GM12878 (cell line): Measurements from ENCODE around the gene SERPINF2. TPM values are rescaled to one million over a fixed set of nuclear protein-coding genes. Genes with fewer than 3 reads are reported as not detected.

ENCODE experiments used
- ATAC-seq: fragments of 200-7000 bp; cut with Tn5 transposase; 3 replicates; pipeline ENCODE4 v1.9.1; 2020; ENCODE audit warnings: mild to moderate bottlenecking, moderate library complexity
- BruUV-seq: library from RNA; stranded (reverse); fragments of 400-500 nt; replicated peaks from 2 replicates; lab custom pipeline; 2021; lab: Mats Ljungman, UMichigan
- CTCF ChIA-PET: fragments of 300-600 bp; sonication (Branson Sonifier 250); formaldehyde crosslinking; extraction: SDS; loops from one replicate; lab custom pipeline; 2021; ENCODE audit warnings: inconsistent platforms; lab: Yijun Ruan, JAX
- POLR2A ChIA-PET: fragments of 350-600 bp; formaldehyde crosslinking; extraction: SDS; loops from one replicate; lab custom pipeline; 2021; ENCODE audit warnings: inconsistent platforms; lab: Charles Lee
- RAD21 ChIA-PET: fragments of 300-600 bp; sonication (Branson Sonifier 250); formaldehyde crosslinking; loops from one replicate; lab custom pipeline; 2023; ENCODE audit warnings: antibody characterized with exemption; ENCODE audit not compliant: unreplicated experiment; lab: Charles Lee
- SMC1A ChIA-PET: fragments of 300-600 bp; sonication (Branson Sonifier 250); formaldehyde crosslinking; loops from one replicate; lab custom pipeline; 2023; ENCODE audit not compliant: unreplicated experiment, uncharacterized antibody; lab: Charles Lee
- DNase-seq: peaks from one replicate; pipeline ENCODE4 v3.0.0-alpha.2; 2011; ENCODE audit warnings: low read depth, low spot score
- FAIRE-seq: peaks from 3 replicates; lab custom pipeline; 2011; peaks lifted over from hg19 to GRCh38; lab: Jason Lieb, UNC
- H2AFZ ChIP-seq: 2 replicates; pipeline ENCODE4 v1.6.0; 2011; ENCODE audit warnings: low read depth, low read length, control low read depth; ENCODE audit not compliant: control insufficient read depth
- H3K27ac ChIP-seq: 2 replicates; pipeline ENCODE4 v1.5.1; 2011; ENCODE audit warnings: control low read depth; ENCODE audit not compliant: control insufficient read depth, insufficient read depth
- H3K27me3 ChIP-seq, 2 experiments: replicated peaks in 1 of 2; 2 replicates each; pipeline versions ENCODE4 v1.6.0 to v1.6.1; 2011; ENCODE audit warnings: low read length in 1 of 2; ENCODE audit not compliant: control insufficient read depth in 2 of 2, insufficient read depth in 2 of 2
- H3K36me3 ChIP-seq, 2 experiments: 2 replicates each; pipeline ENCODE4 v1.5.1; 2011; ENCODE audit warnings: low read length in 1 of 2; ENCODE audit not compliant: control insufficient read depth in 2 of 2, insufficient read depth in 2 of 2
- H3K4me1 ChIP-seq: 2 replicates; pipeline ENCODE4 v1.6.1; 2011; ENCODE audit warnings: mild to moderate bottlenecking, low read length, moderate library complexity, mixed read lengths; ENCODE audit not compliant: control insufficient read depth, insufficient read depth
- H3K4me2 ChIP-seq: 2 replicates; pipeline ENCODE4 v1.6.0; 2011; ENCODE audit warnings: control low read depth; ENCODE audit not compliant: control insufficient read depth, insufficient read depth
- H3K4me3 ChIP-seq: fragments of 200-600 bp; sonication (generic); 2 replicates; pipeline ENCODE4 v1.5.1; 2016
- H3K79me2 ChIP-seq: 2 replicates; pipeline ENCODE4 v1.6.0; 2011; ENCODE audit warnings: low read length; ENCODE audit not compliant: control insufficient read depth, insufficient read depth
- H3K9ac ChIP-seq: 2 replicates; pipeline ENCODE4 v1.8.0; 2011; ENCODE audit warnings: low read length, control low read depth, mixed read lengths; ENCODE audit not compliant: control insufficient read depth, insufficient read depth
- H3K9me3 ChIP-seq: replicated peaks from 3 replicates; pipeline ENCODE4 v1.5.1; 2011; ENCODE audit warnings: mild to moderate bottlenecking, low read length; ENCODE audit not compliant: control insufficient read depth, insufficient read depth
- H4K20me1 ChIP-seq: 2 replicates; pipeline ENCODE4 v1.6.0; 2011; ENCODE audit not compliant: control insufficient read depth, insufficient read depth
- CEBPB ChIP-seq, 2 experiments: fragments of 150-350 bp in 1 of 2; IDR thresholded peaks; 2 replicates each; pipeline ENCODE4 v1.6.1; 2012 to 2014; ENCODE audit warnings: low read depth in 2 of 2, low read length in 2 of 2, borderline replicate concordance in 1 of 2, inconsistent platforms in 1 of 2
- CHD1 ChIP-seq: IDR thresholded peaks from 2 replicates; pipeline ENCODE4 v1.6.1; 2012; ENCODE audit warnings: low read depth, low read length, improper control_type of control experiment
- CUX1 ChIP-seq: IDR thresholded peaks from 2 replicates; pipeline ENCODE4 v1.6.1; 2012; ENCODE audit warnings: improper control_type of control experiment, low read depth, low read length; ENCODE audit not compliant: insufficient replicate concordance
- E2F4 ChIP-seq: IDR thresholded peaks from 2 replicates; pipeline ENCODE4 v1.6.1; 2012; ENCODE audit warnings: low read depth, low read length, improper control_type of control experiment
- EED ChIP-seq: sonication (generic); IDR thresholded peaks from 2 replicates; pipeline ENCODE4 v1.6.1; 2016; ENCODE audit warnings: antibody characterized with exemption, low read depth
- FOXM1 ChIP-seq: IDR thresholded peaks from 2 replicates; pipeline ENCODE4 v1.6.1; 2012; ENCODE audit warnings: low read depth, mild to moderate bottlenecking, inconsistent platforms, low read length, moderate library complexity
- IKZF1 ChIP-seq: fragments of 450-650 bp; conservative IDR thresholded peaks from 2 replicates; pipeline ENCODE4 v1.6.1; 2017; ENCODE audit warnings: antibody characterized with exemption, mild to moderate bottlenecking
- RAD51 ChIP-seq: fragments of 450-650 bp; IDR thresholded peaks from 2 replicates; pipeline ENCODE4 v1.6.1; 2016; ENCODE audit warnings: moderate library complexity, mild to moderate bottlenecking, inconsistent platforms
- ZZZ3 ChIP-seq: IDR thresholded peaks from 2 replicates; pipeline ENCODE4 v1.6.1; 2011; ENCODE audit warnings: low read depth; ENCODE audit not compliant: control insufficient read depth, insufficient read length
- WGBS: methylation state at CpG from one replicate; pipeline ENCODE4 v1.1.6; 2016; ENCODE audit warnings: low lambda C conversion rate; ENCODE audit not compliant: insufficient replicate concordance, insufficient coverage; ENCODE audit errors: missing lambda C conversion rate; 5-methylcytosine and 5-hydroxymethylcytosine counted together
- in situ Hi-C: fragments of 300-500 bp; cut with MboI; formaldehyde crosslinking; loops from 9 replicates; pipeline ENCODE4 v1.14.3; 2018; ENCODE audit warnings: mixed read lengths
- intact Hi-C: fragments of 100-400 bp; cut with micrococcal nuclease; formaldehyde crosslinking; loops from one replicate; pipeline ENCODE4 v1.14.2; 2022; ENCODE audit not compliant: unreplicated experiment
- polyA plus RNA-seq, 11 experiments: library from polyadenylated mRNA; depleted of rRNA in 4 of 11; unstranded in 6 of 11; stranded (reverse) in 5 of 11; fragments of >200 nt; fragmentation: Nextera tagmentation in 4 of 11; fragmentation: Illumina TruSeq in 1 of 11; extraction: Ambion mirVana in 4 of 11; extraction: Trizol in 1 of 11; gene quantifications; 1 replicate in 1 of 11; 2 replicates in 10 of 11; pipeline versions ENCODE4 v1.2.1 to v1.2.3, GENCODE V29; 2011 to 2016; ENCODE audit warnings: inconsistent platforms in 2 of 11, missing spikeins in 2 of 11, low read depth in 1 of 11
- total RNA-seq, 4 experiments: library from RNA; depleted of rRNA in 3 of 4; stranded (reverse); fragments of >200 nt in 3 of 4; fragmentation: Illumina TruSeq in 1 of 4; extraction: Trizol in 1 of 4; gene quantifications; 2 replicates each; pipeline versions ENCODE4 v1.2.1 to v1.2.3, GENCODE V29; 2013 to 2021
- TF ChIP-seq, protein P1 (sequence below): fragments of 450-650 bp; IDR thresholded peaks from 2 replicates; pipeline ENCODE4 v1.6.1; 2017; ENCODE audit warnings: mild to moderate bottlenecking, moderate library complexity

Gene SERPINF2
- total and polyA plus RNA-seq, 10 of the 15 experiments (the other 5 are each of a cell fraction or from before 2014, with no cell fraction given): 0.04 to 0.21 (median 0.12) TPM; not detected in 6

DNA sequence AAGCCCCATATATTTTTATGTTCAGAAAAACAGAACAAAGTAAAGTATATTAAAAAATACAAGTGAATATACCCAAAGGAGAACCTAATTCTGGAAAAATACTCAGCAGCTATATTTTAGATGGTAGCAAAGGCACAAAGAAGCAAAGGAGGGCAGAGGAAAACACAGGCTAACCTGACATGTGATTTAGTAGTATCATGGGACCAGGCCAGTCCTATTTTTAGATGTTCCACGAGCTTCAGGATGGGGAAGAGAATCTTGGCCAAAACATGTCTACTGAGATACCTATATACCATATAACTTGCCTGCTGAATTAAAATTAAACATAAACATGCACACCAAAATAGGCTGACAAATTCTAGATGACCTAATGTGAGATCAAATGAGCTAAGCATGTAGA lies 54.1 kb downstream of the SERPINF2 start:
- Histone ChIP-seq H3K4me1 (no peaks in the 10 kb centered on the region), H3K27ac (no peak overlapping the region), H4K20me1 (no peaks in the 10 kb centered on the region), H3K9me3 (no peaks in the 10 kb centered on the region), H3K36me3 (peaks cover 7 to 16% of the 10 kb centered on the region in 2 experiments), H3K4me3 (no peak overlapping the region), H3K4me2 (no peak overlapping the region), H3K79me2 (no peaks in the 10 kb centered on the region; the same call in 1 of the 2 replicates), H3K9ac (no peak overlapping the region), H3K27me3 (no peaks in the 10 kb centered on the region), H2AFZ (no peak overlapping the region)
- SMC1A ChIA-PET: interaction anchor here (1.0 to 1.2 kb wide), 2 partner anchors 13 to 18 kb away, joined by 3 to 5 read pairs; no protein-coding TSS in a partner anchor
- POLR2A ChIA-PET: no interaction called here
- intact Hi-C loops: no loop called here
- CTCF ChIA-PET: interaction anchor here (0.6 to 1.6 kb wide), 5 partner anchors 13 to 128 kb away, joined by 3 to 7 read pairs (median 3); no protein-coding TSS in a partner anchor
- no TSS peak for BruUV-seq
- WGBS: 36% methylated on average over 1 of the region's 1 CpG
- ATAC-seq (no peak), FAIRE-seq (no peak), DNase-seq (no peak)
- RAD21 ChIA-PET: interaction anchor here (0.9 to 1.2 kb wide), 3 partner anchors 14 to 128 kb away, joined by 3 to 4 read pairs (median 4); no protein-coding TSS in a partner anchor
- in situ Hi-C loops: no loop called here
- TF ChIP-seq CHD1 (no peak), IKZF1 (no peak), CEBPB (IDR thresholded peaks at IDR 0.05; ENCODE audit: borderline replicate concordance in 1 of 2, low read depth in 2 of 2, low read length in 2 of 2) (no peak), ZZZ3 (no peak), E2F4 (no peak), RAD51 (no peak), CUX1 (no peak), FOXM1 (no peak), EED (no peak)
- TF ChIP-seq, protein P1, sequence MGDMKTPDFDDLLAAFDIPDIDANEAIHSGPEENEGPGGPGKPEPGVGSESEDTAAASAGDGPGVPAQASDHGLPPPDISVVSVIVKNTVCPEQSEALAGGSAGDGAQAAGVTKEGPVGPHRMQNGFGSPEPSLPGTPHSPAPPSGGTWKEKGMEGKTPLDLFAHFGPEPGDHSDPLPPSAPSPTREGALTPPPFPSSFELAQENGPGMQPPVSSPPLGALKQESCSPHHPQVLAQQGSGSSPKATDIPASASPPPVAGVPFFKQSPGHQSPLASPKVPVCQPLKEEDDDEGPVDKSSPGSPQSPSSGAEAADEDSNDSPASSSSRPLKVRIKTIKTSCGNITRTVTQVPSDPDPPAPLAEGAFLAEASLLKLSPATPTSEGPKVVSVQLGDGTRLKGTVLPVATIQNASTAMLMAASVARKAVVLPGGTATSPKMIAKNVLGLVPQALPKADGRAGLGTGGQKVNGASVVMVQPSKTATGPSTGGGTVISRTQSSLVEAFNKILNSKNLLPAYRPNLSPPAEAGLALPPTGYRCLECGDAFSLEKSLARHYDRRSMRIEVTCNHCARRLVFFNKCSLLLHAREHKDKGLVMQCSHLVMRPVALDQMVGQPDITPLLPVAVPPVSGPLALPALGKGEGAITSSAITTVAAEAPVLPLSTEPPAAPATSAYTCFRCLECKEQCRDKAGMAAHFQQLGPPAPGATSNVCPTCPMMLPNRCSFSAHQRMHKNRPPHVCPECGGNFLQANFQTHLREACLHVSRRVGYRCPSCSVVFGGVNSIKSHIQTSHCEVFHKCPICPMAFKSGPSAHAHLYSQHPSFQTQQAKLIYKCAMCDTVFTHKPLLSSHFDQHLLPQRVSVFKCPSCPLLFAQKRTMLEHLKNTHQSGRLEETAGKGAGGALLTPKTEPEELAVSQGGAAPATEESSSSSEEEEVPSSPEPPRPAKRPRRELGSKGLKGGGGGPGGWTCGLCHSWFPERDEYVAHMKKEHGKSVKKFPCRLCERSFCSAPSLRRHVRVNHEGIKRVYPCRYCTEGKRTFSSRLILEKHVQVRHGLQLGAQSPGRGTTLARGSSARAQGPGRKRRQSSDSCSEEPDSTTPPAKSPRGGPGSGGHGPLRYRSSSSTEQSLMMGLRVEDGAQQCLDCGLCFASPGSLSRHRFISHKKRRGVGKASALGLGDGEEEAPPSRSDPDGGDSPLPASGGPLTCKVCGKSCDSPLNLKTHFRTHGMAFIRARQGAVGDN: no peak
